ENCODE data around the gene LMBR1. TPM values are rescaled to one million over a fixed set of nuclear protein-coding genes. Genes with fewer than 3 reads are reported as not detected.

LMBR1 gene
- total RNA-seq, 1 donor from 2014 or later: 37.3 TPM

- Mint-ChIP-seq H3K9me3 (ENCODE audit: low read depth) (no peaks in the 10 kb centered on the region), H3K4me1 (ENCODE audit: low read depth) (no peaks in the 10 kb centered on the region), H3K27me3 (ENCODE audit: low read depth) (no peaks in the 10 kb centered on the region), H3K27ac (ENCODE audit: unreplicated experiment) (no peak overlapping the region), H3K36me3 (ENCODE audit: low read depth) (no peaks in the 10 kb centered on the region), H3K4me3 (ENCODE audit: unreplicated experiment) (no peak overlapping the region)
- TF ChIP-seq, protein P1, sequence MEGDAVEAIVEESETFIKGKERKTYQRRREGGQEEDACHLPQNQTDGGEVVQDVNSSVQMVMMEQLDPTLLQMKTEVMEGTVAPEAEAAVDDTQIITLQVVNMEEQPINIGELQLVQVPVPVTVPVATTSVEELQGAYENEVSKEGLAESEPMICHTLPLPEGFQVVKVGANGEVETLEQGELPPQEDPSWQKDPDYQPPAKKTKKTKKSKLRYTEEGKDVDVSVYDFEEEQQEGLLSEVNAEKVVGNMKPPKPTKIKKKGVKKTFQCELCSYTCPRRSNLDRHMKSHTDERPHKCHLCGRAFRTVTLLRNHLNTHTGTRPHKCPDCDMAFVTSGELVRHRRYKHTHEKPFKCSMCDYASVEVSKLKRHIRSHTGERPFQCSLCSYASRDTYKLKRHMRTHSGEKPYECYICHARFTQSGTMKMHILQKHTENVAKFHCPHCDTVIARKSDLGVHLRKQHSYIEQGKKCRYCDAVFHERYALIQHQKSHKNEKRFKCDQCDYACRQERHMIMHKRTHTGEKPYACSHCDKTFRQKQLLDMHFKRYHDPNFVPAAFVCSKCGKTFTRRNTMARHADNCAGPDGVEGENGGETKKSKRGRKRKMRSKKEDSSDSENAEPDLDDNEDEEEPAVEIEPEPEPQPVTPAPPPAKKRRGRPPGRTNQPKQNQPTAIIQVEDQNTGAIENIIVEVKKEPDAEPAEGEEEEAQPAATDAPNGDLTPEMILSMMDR (IDR thresholded peaks at IDR 0.05): no peak
- DNase-seq (ENCODE audit: low spot score): no peak
Observed at GRCh38 chr7:156659203-156659602, 233.8 kb downstream of the LMBR1 start.

- H3K36me3 Mint-ChIP-seq (ENCODE audit: low read depth): no peaks in the 10 kb centered on the region
- TF ChIP-seq, protein P1 (IDR thresholded peaks at IDR 0.05): no peak
- no peaks in the 10 kb centered on the region for H3K9me3 Mint-ChIP-seq (ENCODE audit: low read depth)
- DNase-seq (ENCODE audit: low spot score): no peak
- H3K27me3 Mint-ChIP-seq (ENCODE audit: low read depth): no peaks in the 10 kb centered on the region
- no peak overlapping the region for H3K27ac Mint-ChIP-seq (ENCODE audit: unreplicated experiment)
- H3K4me3 Mint-ChIP-seq (ENCODE audit: unreplicated experiment): no peak overlapping the region
- no peaks in the 10 kb centered on the region for H3K4me1 Mint-ChIP-seq (ENCODE audit: low read depth)
Observed at GRCh38 chr7:156657681-156658080, 235.3 kb downstream of the LMBR1 start.

DNA sequence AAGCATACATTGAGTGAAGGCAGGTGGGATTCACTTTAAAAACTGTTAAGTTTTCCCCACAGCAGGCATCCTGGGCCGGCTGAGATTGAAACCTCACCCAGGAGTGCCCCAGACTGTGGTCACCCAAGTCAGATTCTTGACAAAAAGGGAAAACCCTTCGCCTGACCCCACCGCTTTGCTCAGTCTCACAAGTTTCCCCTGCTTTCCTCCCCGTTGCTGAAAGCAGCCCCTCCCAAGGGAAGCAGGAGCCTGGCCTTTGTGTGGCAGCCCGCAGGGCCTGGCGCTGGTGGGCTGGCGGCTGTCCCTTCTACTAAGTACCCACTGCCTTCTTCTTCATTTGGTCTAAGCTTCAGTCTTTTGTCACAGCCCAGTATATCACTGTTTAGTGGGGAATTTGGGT is 236.4 kb downstream of the LMBR1 start:
- H3K36me3 Mint-ChIP-seq (ENCODE audit: low read depth): no peaks in the 10 kb centered on the region
- TF ChIP-seq, protein P1 (IDR thresholded peaks at IDR 0.05): no peak
- no peaks in the 10 kb centered on the region for H3K27me3 Mint-ChIP-seq (ENCODE audit: low read depth)
- peaks cover under 1% of the 10 kb centered on the region for H3K4me1 Mint-ChIP-seq (ENCODE audit: low read depth)
- H3K27ac Mint-ChIP-seq (ENCODE audit: unreplicated experiment): no peak overlapping the region
- H3K4me3 Mint-ChIP-seq (ENCODE audit: unreplicated experiment): no peak overlapping the region
- H3K9me3 Mint-ChIP-seq (ENCODE audit: low read depth): no peaks in the 10 kb centered on the region
- DNase-seq (ENCODE audit: low spot score): no peak

- no peak for DNase-seq (ENCODE audit: low spot score)
- peaks cover 3% of the 10 kb centered on the region for H3K4me1 Mint-ChIP-seq (ENCODE audit: low read depth)
- no peaks in the 10 kb centered on the region for H3K27me3 Mint-ChIP-seq (ENCODE audit: low read depth)
- no peaks in the 10 kb centered on the region for H3K36me3 Mint-ChIP-seq (ENCODE audit: low read depth)
- no peak overlapping the region for H3K27ac Mint-ChIP-seq (ENCODE audit: unreplicated experiment)
- H3K4me3 Mint-ChIP-seq (ENCODE audit: unreplicated experiment): no peak overlapping the region
- TF ChIP-seq, protein P1 (IDR thresholded peaks at IDR 0.05): no peak
- H3K9me3 Mint-ChIP-seq (ENCODE audit: low read depth): no peaks in the 10 kb centered on the region
Observed at GRCh38 chr7:156655983-156656382, 237.0 kb downstream of the LMBR1 start.

- no peak for DNase-seq (ENCODE audit: low spot score)
- H3K27ac Mint-ChIP-seq (ENCODE audit: unreplicated experiment): no peak overlapping the region
- no peaks in the 10 kb centered on the region for H3K36me3 Mint-ChIP-seq (ENCODE audit: low read depth)
- H3K4me1 Mint-ChIP-seq (ENCODE audit: low read depth): peaks cover 3% of the 10 kb centered on the region
- H3K9me3 Mint-ChIP-seq (ENCODE audit: low read depth): no peaks in the 10 kb centered on the region
- H3K4me3 Mint-ChIP-seq (ENCODE audit: unreplicated experiment): no peak overlapping the region
- TF ChIP-seq, protein P1 (IDR thresholded peaks at IDR 0.05): no peak
- no peaks in the 10 kb centered on the region for H3K27me3 Mint-ChIP-seq (ENCODE audit: low read depth)
Observed at GRCh38 chr7:156655251-156655650, 237.7 kb downstream of the LMBR1 start.
